ENCODE data around the gene SNX8.

- TF ChIP-seq YY1 (IDR thresholded peaks at IDR 0.05; ENCODE audit: insufficient read depth, insufficient read length) (no peak), ZNF274 (IDR thresholded peaks at IDR 0.05; ENCODE audit: low read depth, low read length) (no peak), SUZ12 (IDR thresholded peaks at IDR 0.05; ENCODE audit: extremely low read depth, insufficient read depth, insufficient read length) (no peak)
Measured at GRCh38 chr7:2257651-2258050, 56.6 kb downstream of the SNX8 start.

All from NT2/D1 (cell line).